Measurements from ENCODE around the gene PSMC6. TPM values are rescaled to one million over a fixed set of nuclear protein-coding genes. Genes with fewer than 3 reads are reported as not detected.
"Not testable (repeated sequence)": the region's sequence is repeated elsewhere in the genome, so short reads cannot be mapped to it uniquely, and the experiment has no call there.

The PSMC6 gene
- total RNA-seq, 4 donors from 2014 or later: 44.7 to 81.8 (median 68.3) TPM

DNA sequence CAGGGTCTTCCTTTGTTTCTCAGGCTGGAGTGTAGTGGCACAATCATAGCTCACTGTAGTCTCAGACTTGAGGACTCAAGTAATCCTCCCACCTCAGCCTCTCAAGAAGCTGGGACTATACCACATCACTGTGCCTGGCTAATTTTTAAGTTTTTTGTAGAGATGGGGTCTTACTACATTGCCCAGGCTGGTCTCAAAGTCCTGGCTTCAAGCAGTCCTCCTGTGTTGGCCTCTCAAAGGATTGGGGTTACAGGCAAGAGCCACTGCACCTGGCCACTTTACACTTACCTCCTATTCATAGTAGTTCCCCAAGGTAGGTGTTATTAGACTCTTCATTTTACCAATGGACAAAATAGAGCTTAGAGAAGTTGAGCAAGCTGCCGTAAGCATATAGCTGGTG lies 52.1 kb downstream of the PSMC6 start:
- H3K36me3 ChIP-seq: peaks cover 0 to 47% (median 2%) of the 10 kb centered on the region in 3 donors
- TF ChIP-seq POLR2A (IDR thresholded peaks at IDR 0.05): no peak
- TF ChIP-seq, protein P1, sequence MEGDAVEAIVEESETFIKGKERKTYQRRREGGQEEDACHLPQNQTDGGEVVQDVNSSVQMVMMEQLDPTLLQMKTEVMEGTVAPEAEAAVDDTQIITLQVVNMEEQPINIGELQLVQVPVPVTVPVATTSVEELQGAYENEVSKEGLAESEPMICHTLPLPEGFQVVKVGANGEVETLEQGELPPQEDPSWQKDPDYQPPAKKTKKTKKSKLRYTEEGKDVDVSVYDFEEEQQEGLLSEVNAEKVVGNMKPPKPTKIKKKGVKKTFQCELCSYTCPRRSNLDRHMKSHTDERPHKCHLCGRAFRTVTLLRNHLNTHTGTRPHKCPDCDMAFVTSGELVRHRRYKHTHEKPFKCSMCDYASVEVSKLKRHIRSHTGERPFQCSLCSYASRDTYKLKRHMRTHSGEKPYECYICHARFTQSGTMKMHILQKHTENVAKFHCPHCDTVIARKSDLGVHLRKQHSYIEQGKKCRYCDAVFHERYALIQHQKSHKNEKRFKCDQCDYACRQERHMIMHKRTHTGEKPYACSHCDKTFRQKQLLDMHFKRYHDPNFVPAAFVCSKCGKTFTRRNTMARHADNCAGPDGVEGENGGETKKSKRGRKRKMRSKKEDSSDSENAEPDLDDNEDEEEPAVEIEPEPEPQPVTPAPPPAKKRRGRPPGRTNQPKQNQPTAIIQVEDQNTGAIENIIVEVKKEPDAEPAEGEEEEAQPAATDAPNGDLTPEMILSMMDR (IDR thresholded peaks at IDR 0.05): no peak
- TF ChIP-seq EP300 (IDR thresholded peaks at IDR 0.05): no peak
- H3K27me3 ChIP-seq: no peaks in the 10 kb centered on the region
- H3K4me3 ChIP-seq: no peak overlapping the region
- WGBS, 2 donors: 98 to 100% methylated on average over 1 of the region's 1 CpG
- H3K4me1 ChIP-seq: no peaks in the 10 kb centered on the region
- no peak overlapping the region for H3K27ac ChIP-seq
- DNase-seq (ENCODE audit: low spot score in 2 of 2): no peak
- no peaks in the 10 kb centered on the region for H3K9me3 ChIP-seq

GRCh38 chr14:52762923-52763322 lies 55.9 kb downstream of the PSMC6 start:
- not testable (repeated sequence) for H3K27me3 ChIP-seq; H3K4me3 ChIP-seq; H3K9me3 ChIP-seq; H3K27ac ChIP-seq; H3K4me1 ChIP-seq; DNase-seq (ENCODE audit: low spot score in 2 of 2)
- H3K36me3 ChIP-seq: peaks cover 0 to 60% (median 2%) of the 10 kb centered on the region in 3 donors
- 91 to 93% methylated on average over 4 of the region's 4 CpGs for WGBS, 2 donors

DNA sequence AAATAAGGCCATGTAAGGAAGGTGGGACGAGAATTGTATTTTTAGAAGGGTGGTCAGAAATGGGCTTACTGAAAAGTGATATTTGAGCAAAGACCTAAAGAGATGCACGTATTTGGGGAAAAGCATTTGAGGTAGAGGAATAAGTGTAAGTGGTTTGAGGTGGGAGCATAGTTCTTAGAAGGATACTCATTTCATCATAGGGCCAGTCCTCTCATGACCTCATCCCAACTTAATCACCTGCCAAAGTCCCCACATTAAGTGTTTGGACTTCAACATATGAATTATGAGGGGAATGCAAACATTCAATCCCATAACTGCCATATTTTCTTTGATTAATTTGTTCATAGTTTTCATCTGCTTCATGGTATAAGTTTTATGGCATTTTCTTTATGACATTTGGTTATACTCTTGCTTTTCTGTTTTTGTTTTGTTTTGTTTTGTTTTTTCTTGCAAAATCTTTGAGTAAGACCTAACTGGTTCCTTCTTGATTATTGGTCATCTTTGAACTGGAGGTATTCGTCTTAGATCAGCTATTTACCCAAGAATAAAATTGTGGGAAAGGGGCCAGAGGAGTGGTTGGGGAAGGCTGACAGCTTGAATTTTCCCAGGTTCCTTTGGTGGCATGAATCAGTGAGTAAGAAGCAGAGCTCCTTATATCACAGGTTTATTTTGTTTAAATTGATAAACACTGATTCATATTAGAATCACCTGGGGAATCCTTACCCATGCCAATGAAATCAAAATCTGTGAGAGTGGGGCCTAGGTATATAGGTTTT lies 60.2 kb downstream of the PSMC6 start:
- TF ChIP-seq, protein P1 (IDR thresholded peaks at IDR 0.05): no peak
- DNase-seq (ENCODE audit: low spot score in 2 of 2): no peak
- no peaks in the 10 kb centered on the region for H3K27me3 ChIP-seq
- H3K4me1 ChIP-seq: no peaks in the 10 kb centered on the region
- WGBS, 2 donors: 81 to 92% methylated on average over 3 of the region's 3 CpGs
- peaks cover 0 to 50% (median 0%) of the 10 kb centered on the region in 3 donors for H3K36me3 ChIP-seq
- no peak overlapping the region for H3K4me3 ChIP-seq
- no peaks in the 10 kb centered on the region for H3K9me3 ChIP-seq
- H3K27ac ChIP-seq: no peak overlapping the region

GRCh38 chr14:52769887-52770286 lies 62.9 kb downstream of the PSMC6 start:
- Histone ChIP-seq H3K27me3 (no peaks in the 10 kb centered on the region), H3K4me1 (no peaks in the 10 kb centered on the region), H3K27ac (no peak overlapping the region), H3K9me3 (no peaks in the 10 kb centered on the region), H3K4me3 (no peak overlapping the region), H3K36me3 (peaks cover 0 to 51% (median 0%) of the 10 kb centered on the region in 3 donors)
- DNase-seq (ENCODE audit: low spot score in 2 of 2): no peak
- TF ChIP-seq, protein P1 (IDR thresholded peaks at IDR 0.05): no peak
- no peak for TF ChIP-seq POLR2A (IDR thresholded peaks at IDR 0.05)
- TF ChIP-seq EP300 (IDR thresholded peaks at IDR 0.05): no peak

GRCh38 chr14:52776816-52777215 lies 69.8 kb downstream of the PSMC6 start:
- WGBS, 2 donors: 77 to 79% methylated on average over 7 of the region's 7 CpGs
- TF ChIP-seq, protein P1 (IDR thresholded peaks at IDR 0.05): no peak
- TF ChIP-seq EP300 (IDR thresholded peaks at IDR 0.05) (no peak), POLR2A (IDR thresholded peaks at IDR 0.05) (no peak)

More at GRCh38 chr14:52776816-52777215, 69.8 kb downstream of the PSMC6 start:
- Histone ChIP-seq H3K27me3 (no peaks in the 10 kb centered on the region), H3K4me3 (no peak overlapping the region), H3K27ac (no peak overlapping the region), H3K4me1 (no peaks in the 10 kb centered on the region), H3K9me3 (no peaks in the 10 kb centered on the region), H3K36me3 (peaks cover 0 to 52% (median 0%) of the 10 kb centered on the region in 3 donors)
- DNase-seq (ENCODE audit: low spot score in 2 of 2): no peak

Other genes starting within 250 kb of the PSMC6 start
- 10 to 100 TPM in 3 of 4 donors, 1 to 10 TPM in 1; 7.2 to 18.8 (median 14.7) TPM for gene TXNDC16, start 154.7 kb upstream of the PSMC6 start, total RNA-seq
- gene GPR137C, start 154.4 kb upstream of the PSMC6 start, total RNA-seq: 1 to 10 TPM in 1 of 4 donors, under 1 TPM in 3; 0.22 to 1.2 (median 0.71) TPM
- gene ERO1A, start 11.6 kb upstream of the PSMC6 start, total RNA-seq: 10 to 100 TPM; 20.3 to 34.3 (median 31.3) TPM
- 10 to 100 TPM in 3 of 4 donors, 1 to 10 TPM in 1; 9.9 to 13.8 (median 11.8) TPM for gene STYX, start 23.0 kb downstream of the PSMC6 start, total RNA-seq
- gene GNPNAT1, start 84.4 kb downstream of the PSMC6 start, total RNA-seq: 10 to 100 TPM in 2 of 4 donors, 1 to 10 TPM in 2; 4.8 to 18.6 (median 9.5) TPM
- gene FERMT2, start 243.8 kb downstream of the PSMC6 start, total RNA-seq: 100 to 1,000 TPM; 116 to 165 (median 146) TPM

Measured in tibial nerve (tissue), 4 donors.